Activated naive CD8-positive, alpha-beta T cell treated with anti-CD3 and anti-CD28 coated beads for 36 hours (primary cell): ENCODE results near the gene EPGN. TPM values are rescaled to one million over a fixed set of nuclear protein-coding genes. Genes with fewer than 3 reads are reported as not detected.
"Not testable (repeated sequence)": the region's sequence is repeated elsewhere in the genome, so short reads cannot be mapped to it uniquely, and the experiment has no call there.

Source experiments
- DNase-seq: peaks from one replicate; pipeline ENCODE4 v3.0.0; 2021
- H3K27ac Mint-ChIP-seq: one replicate; pipeline ENCODE4 v1.8.0; 2022; ENCODE audit warnings: mild to moderate bottlenecking, moderate library complexity, mixed read lengths
- H3K27me3 Mint-ChIP-seq: one replicate; pipeline ENCODE4 v1.8.0; 2022; ENCODE audit warnings: mild to moderate bottlenecking, mixed read lengths
- H3K36me3 Mint-ChIP-seq: one replicate; pipeline ENCODE4 v1.8.0; 2021; ENCODE audit warnings: mild to moderate bottlenecking, mixed read lengths
- H3K4me1 Mint-ChIP-seq: one replicate; pipeline ENCODE4 v1.8.0; 2021; ENCODE audit warnings: mixed read lengths
- H3K4me3 Mint-ChIP-seq: one replicate; pipeline ENCODE4 v1.8.0; 2022; ENCODE audit warnings: mild to moderate bottlenecking, moderate library complexity, mixed read lengths
- H3K9me3 Mint-ChIP-seq: one replicate; pipeline ENCODE4 v1.8.0; 2022; ENCODE audit warnings: mixed read lengths
- total RNA-seq, 2 experiments: library from RNA; stranded (reverse); gene quantifications; one replicate each; pipeline ENCODE4 v1.2.3, GENCODE V29; 2021

Gene EPGN
- total RNA-seq, 2 experiments from 2014 or later: not detected

- Mint-ChIP-seq H3K27ac (no peak overlapping the region), H3K36me3 (no peaks in the 10 kb centered on the region), H3K9me3 (no peaks in the 10 kb centered on the region), H3K4me3 (no peak overlapping the region), H3K4me1 (no peaks in the 10 kb centered on the region), H3K27me3 (peaks cover 24% of the 10 kb centered on the region)
- DNase-seq: peak; percentile 17
Measured at GRCh38 chr4:74320559-74321118, 12.4 kb downstream of the EPGN start.

GRCh38 chr4:74322301-74322700 lies 14.0 kb downstream of the EPGN start:
- Mint-ChIP-seq H3K4me3 (no peak overlapping the region), H3K4me1 (no peaks in the 10 kb centered on the region), H3K27ac (no peak overlapping the region)

GRCh38 chr4:74323663-74324062 lies 15.4 kb downstream of the EPGN start:
- no peak for DNase-seq
- Mint-ChIP-seq H3K36me3 (no peaks in the 10 kb centered on the region), H3K27me3 (peaks cover 33% of the 10 kb centered on the region), H3K4me1 (no peaks in the 10 kb centered on the region), H3K9me3 (no peaks in the 10 kb centered on the region), H3K4me3 (no peak overlapping the region), H3K27ac (no peak overlapping the region)

More at GRCh38 chr4:74322301-74322700, 14.0 kb downstream of the EPGN start:
- no peaks in the 10 kb centered on the region for H3K36me3 Mint-ChIP-seq
- no peaks in the 10 kb centered on the region for H3K9me3 Mint-ChIP-seq
- peaks cover 24% of the 10 kb centered on the region for H3K27me3 Mint-ChIP-seq
- DNase-seq: no peak

GRCh38 chr4:74324262-74324661 lies 16.0 kb downstream of the EPGN start:
- Mint-ChIP-seq H3K27ac (no peak overlapping the region), H3K9me3 (no peaks in the 10 kb centered on the region), H3K27me3 (peaks cover 39% of the 10 kb centered on the region), H3K4me1 (no peaks in the 10 kb centered on the region), H3K4me3 (no peak overlapping the region), H3K36me3 (no peaks in the 10 kb centered on the region)
- DNase-seq: no peak

- Mint-ChIP-seq H3K27ac (no peak overlapping the region), H3K4me1 (no peaks in the 10 kb centered on the region), H3K9me3 (no peaks in the 10 kb centered on the region), H3K27me3 (peaks cover 37% of the 10 kb centered on the region), H3K36me3 (no peaks in the 10 kb centered on the region), H3K4me3 (no peak overlapping the region)
- no peak for DNase-seq
Measured at GRCh38 chr4:74325886-74326285, 17.6 kb downstream of the EPGN start.

GRCh38 chr4:74327762-74328161 lies 19.5 kb downstream of the EPGN start:
- no peak overlapping the region for H3K4me3 Mint-ChIP-seq
- no peak overlapping the region for H3K27ac Mint-ChIP-seq
- H3K4me1 Mint-ChIP-seq: no peaks in the 10 kb centered on the region
- peaks cover 32% of the 10 kb centered on the region for H3K27me3 Mint-ChIP-seq
- no peak for DNase-seq
- no peaks in the 10 kb centered on the region for H3K36me3 Mint-ChIP-seq
- H3K9me3 Mint-ChIP-seq: no peaks in the 10 kb centered on the region

- no peaks in the 10 kb centered on the region for H3K36me3 Mint-ChIP-seq
- H3K4me3 Mint-ChIP-seq: no peak overlapping the region
- no peak overlapping the region for H3K27ac Mint-ChIP-seq
- no peak for DNase-seq
- no peaks in the 10 kb centered on the region for H3K4me1 Mint-ChIP-seq
- no peaks in the 10 kb centered on the region for H3K9me3 Mint-ChIP-seq
- H3K27me3 Mint-ChIP-seq: peaks cover 30% of the 10 kb centered on the region
Measured at GRCh38 chr4:74328501-74328900, 20.2 kb downstream of the EPGN start.

GRCh38 chr4:74329307-74329706 lies 21.0 kb downstream of the EPGN start:
- no peaks in the 10 kb centered on the region for H3K36me3 Mint-ChIP-seq
- no peaks in the 10 kb centered on the region for H3K4me1 Mint-ChIP-seq
- H3K4me3 Mint-ChIP-seq: no peak overlapping the region

GRCh38 chr4:74330295-74330750 lies 22.1 kb downstream of the EPGN start:
- DNase-seq: no peak
- H3K4me3 Mint-ChIP-seq: no peak overlapping the region
- H3K4me1 Mint-ChIP-seq: no peaks in the 10 kb centered on the region
- H3K9me3 Mint-ChIP-seq: no peaks in the 10 kb centered on the region
- peaks cover 22% of the 10 kb centered on the region for H3K27me3 Mint-ChIP-seq
- no peaks in the 10 kb centered on the region for H3K36me3 Mint-ChIP-seq
- no peak overlapping the region for H3K27ac Mint-ChIP-seq

More at GRCh38 chr4:74329307-74329706, 21.0 kb downstream of the EPGN start:
- no peak for DNase-seq
- no peaks in the 10 kb centered on the region for H3K9me3 Mint-ChIP-seq
- H3K27ac Mint-ChIP-seq: no peak overlapping the region
- peaks cover 22% of the 10 kb centered on the region for H3K27me3 Mint-ChIP-seq

- no peak for DNase-seq
- Mint-ChIP-seq H3K27me3 (peaks cover 25% of the 10 kb centered on the region), H3K4me3 (no peak overlapping the region), H3K4me1 (no peaks in the 10 kb centered on the region), H3K9me3 (no peaks in the 10 kb centered on the region), H3K36me3 (no peaks in the 10 kb centered on the region), H3K27ac (no peak overlapping the region)
Measured at GRCh38 chr4:74331252-74331651, 23.0 kb downstream of the EPGN start.

- peaks cover 25% of the 10 kb centered on the region for H3K27me3 Mint-ChIP-seq
- no peaks in the 10 kb centered on the region for H3K9me3 Mint-ChIP-seq
- no peak overlapping the region for H3K27ac Mint-ChIP-seq
- H3K4me3 Mint-ChIP-seq: no peak overlapping the region
- no peak for DNase-seq
- no peaks in the 10 kb centered on the region for H3K36me3 Mint-ChIP-seq
- no peaks in the 10 kb centered on the region for H3K4me1 Mint-ChIP-seq
Measured at GRCh38 chr4:74331944-74332343, 23.7 kb downstream of the EPGN start.

GRCh38 chr4:74334636-74335035 lies 26.4 kb downstream of the EPGN start:
- Mint-ChIP-seq H3K4me1 (no peaks in the 10 kb centered on the region), H3K4me3 (no peak overlapping the region), H3K9me3 (no peaks in the 10 kb centered on the region), H3K36me3 (no peaks in the 10 kb centered on the region), H3K27me3 (peaks cover 9% of the 10 kb centered on the region), H3K27ac (no peak overlapping the region)
- no peak for DNase-seq

GRCh38 chr4:74335341-74336021 lies 27.2 kb downstream of the EPGN start:
- Mint-ChIP-seq H3K27ac (no peak overlapping the region), H3K4me1 (no peaks in the 10 kb centered on the region), H3K9me3 (peaks cover 4% of the 10 kb centered on the region), H3K36me3 (no peaks in the 10 kb centered on the region), H3K4me3 (no peak overlapping the region), H3K27me3 (peaks cover 8% of the 10 kb centered on the region)
- no peak for DNase-seq

GRCh38 chr4:74338792-74339333 lies 30.6 kb downstream of the EPGN start:
- H3K36me3 Mint-ChIP-seq: peaks cover 2% of the 10 kb centered on the region
- peaks cover 24% of the 10 kb centered on the region for H3K27me3 Mint-ChIP-seq
- no peak overlapping the region for H3K27ac Mint-ChIP-seq
- H3K4me3 Mint-ChIP-seq: no peak overlapping the region
- H3K4me1 Mint-ChIP-seq: no peaks in the 10 kb centered on the region
- DNase-seq: no peak
- peaks cover 14% of the 10 kb centered on the region for H3K9me3 Mint-ChIP-seq

- peaks cover 2% of the 10 kb centered on the region for H3K36me3 Mint-ChIP-seq
- peaks cover 15% of the 10 kb centered on the region for H3K9me3 Mint-ChIP-seq
- no peak for DNase-seq
- no peak overlapping the region for H3K27ac Mint-ChIP-seq
- H3K4me3 Mint-ChIP-seq: no peak overlapping the region
- H3K4me1 Mint-ChIP-seq: no peaks in the 10 kb centered on the region
- H3K27me3 Mint-ChIP-seq: peaks cover 24% of the 10 kb centered on the region
Measured at GRCh38 chr4:74339501-74339900, 31.2 kb downstream of the EPGN start.

- H3K27me3 Mint-ChIP-seq: peaks cover 20% of the 10 kb centered on the region
- peaks cover 22% of the 10 kb centered on the region for H3K9me3 Mint-ChIP-seq
Measured at GRCh38 chr4:74340421-74340820, 32.2 kb downstream of the EPGN start.

More at GRCh38 chr4:74340421-74340820, 32.2 kb downstream of the EPGN start:
- DNase-seq, H3K36me3 Mint-ChIP-seq, H3K4me1 Mint-ChIP-seq, H3K27ac Mint-ChIP-seq, H3K4me3 Mint-ChIP-seq: not testable (repeated sequence)
